Stimulated activated memory B cell treated with anti-CD40 and anti-IgM and Interleukin-4, amounts not matched to agents 10 μg/mL and 1 μg/mL and 100 μg/mL, for 72 hours (primary cell): ENCODE data around the gene ASB16.
A peak's percentile ranks its signal among the peaks of the same experiment; 100 is the strongest.

ENCODE experiments used
- ATAC-seq: fragments of 150-1000 bp; cut with Tn5 transposase; 2 replicates; pipeline ENCODE4 v1.10.0; 2021
- H3K27ac Mint-ChIP-seq: one replicate; pipeline ENCODE4 v1.8.0; 2022; ENCODE audit warnings: mild to moderate bottlenecking, mixed read lengths
- H3K27me3 Mint-ChIP-seq: one replicate; pipeline ENCODE4 v1.8.0; 2022; ENCODE audit warnings: mixed read lengths
- H3K36me3 Mint-ChIP-seq: one replicate; pipeline ENCODE4 v1.8.0; 2022; ENCODE audit warnings: mixed read lengths
- H3K4me1 Mint-ChIP-seq: one replicate; pipeline ENCODE4 v1.8.0; 2022; ENCODE audit warnings: mixed read lengths
- H3K4me3 Mint-ChIP-seq: one replicate; pipeline ENCODE4 v1.8.0; 2022; ENCODE audit warnings: mild to moderate bottlenecking, moderate library complexity, mixed read lengths
- H3K9me3 Mint-ChIP-seq: one replicate; pipeline ENCODE4 v1.8.0; 2022; ENCODE audit warnings: mixed read lengths

The ASB16 gene

GRCh38 chr17:44209786-44210341 is 39.4 kb downstream of the ASB16 start:
- Mint-ChIP-seq H3K4me3 (peak overlapping the region; percentile 73), H3K36me3 (peaks cover 67% of the 10 kb centered on the region), H3K4me1 (peaks cover 56% of the 10 kb centered on the region), H3K27me3 (no peaks in the 10 kb centered on the region), H3K27ac (peak overlapping the region; percentile 87), H3K9me3 (no peaks in the 10 kb centered on the region)
- ATAC-seq: peak; percentile 39

- Mint-ChIP-seq H3K27me3 (no peaks in the 10 kb centered on the region), H3K27ac (peak overlapping the region; percentile 87), H3K9me3 (no peaks in the 10 kb centered on the region), H3K4me1 (peaks cover 63% of the 10 kb centered on the region), H3K36me3 (peaks cover 74% of the 10 kb centered on the region), H3K4me3 (peak overlapping the region; percentile 73)
- ATAC-seq: peak; percentile 98
Measured at GRCh38 chr17:44210342-44211192, 40.1 kb downstream of the ASB16 start.

GRCh38 chr17:44211281-44212265 is 41.1 kb downstream of the ASB16 start:
- ATAC-seq: no peak
- Mint-ChIP-seq H3K27ac (peak overlapping the region; percentile 87), H3K36me3 (peaks cover 77% of the 10 kb centered on the region), H3K4me3 (no peak overlapping the region), H3K9me3 (no peaks in the 10 kb centered on the region), H3K4me1 (peaks cover 73% of the 10 kb centered on the region), H3K27me3 (no peaks in the 10 kb centered on the region)

- no peak overlapping the region for H3K4me3 Mint-ChIP-seq
Measured at GRCh38 chr17:44212507-44213402, 42.3 kb downstream of the ASB16 start.

GRCh38 chr17:44213403-44214229 is 43.1 kb downstream of the ASB16 start:
- ATAC-seq: no peak
- H3K4me3 Mint-ChIP-seq: no peak overlapping the region

More at GRCh38 chr17:44212507-44213402, 42.3 kb downstream of the ASB16 start:
- Mint-ChIP-seq H3K27ac (peak overlapping the region; percentile 79), H3K36me3 (peaks cover 73% of the 10 kb centered on the region), H3K9me3 (no peaks in the 10 kb centered on the region), H3K27me3 (no peaks in the 10 kb centered on the region), H3K4me1 (peaks cover 85% of the 10 kb centered on the region)
- ATAC-seq: no peak

GRCh38 chr17:44214230-44214494 is 43.7 kb downstream of the ASB16 start:
- Mint-ChIP-seq H3K4me3 (no peak overlapping the region), H3K27ac (peak overlapping the region; percentile 79), H3K27me3 (no peaks in the 10 kb centered on the region), H3K9me3 (no peaks in the 10 kb centered on the region), H3K4me1 (peaks cover 81% of the 10 kb centered on the region), H3K36me3 (peaks cover 63% of the 10 kb centered on the region)
- no peak for ATAC-seq

More at GRCh38 chr17:44213403-44214229, 43.1 kb downstream of the ASB16 start:
- Mint-ChIP-seq H3K27me3 (no peaks in the 10 kb centered on the region), H3K36me3 (peaks cover 65% of the 10 kb centered on the region), H3K27ac (peak overlapping the region; percentile 79), H3K9me3 (no peaks in the 10 kb centered on the region), H3K4me1 (peaks cover 82% of the 10 kb centered on the region)

GRCh38 chr17:44214896-44215295 is 44.4 kb downstream of the ASB16 start:
- H3K4me1 Mint-ChIP-seq: peaks cover 74% of the 10 kb centered on the region
- H3K36me3 Mint-ChIP-seq: peaks cover 57% of the 10 kb centered on the region

GRCh38 chr17:44216173-44216572 is 45.7 kb downstream of the ASB16 start:
- H3K36me3 Mint-ChIP-seq: peaks cover 50% of the 10 kb centered on the region
- peak; percentile 49 for ATAC-seq

More at GRCh38 chr17:44214896-44215295, 44.4 kb downstream of the ASB16 start:
- Mint-ChIP-seq H3K27me3 (no peaks in the 10 kb centered on the region), H3K4me3 (no peak overlapping the region), H3K9me3 (no peaks in the 10 kb centered on the region), H3K27ac (peak overlapping the region; percentile 79)
- no peak for ATAC-seq

GRCh38 chr17:44216694-44217093 is 46.2 kb downstream of the ASB16 start:
- Mint-ChIP-seq H3K36me3 (peaks cover 44% of the 10 kb centered on the region), H3K4me3 (peak overlapping the region; percentile 89), H3K4me1 (peaks cover 58% of the 10 kb centered on the region)

More at GRCh38 chr17:44216173-44216572, 45.7 kb downstream of the ASB16 start:
- no peaks in the 10 kb centered on the region for H3K9me3 Mint-ChIP-seq
- peaks cover 63% of the 10 kb centered on the region for H3K4me1 Mint-ChIP-seq
- peak overlapping the region; percentile 89 for H3K4me3 Mint-ChIP-seq
- H3K27me3 Mint-ChIP-seq: no peaks in the 10 kb centered on the region
- H3K27ac Mint-ChIP-seq: peak overlapping the region; percentile 79

GRCh38 chr17:44217738-44218343 is 47.3 kb downstream of the ASB16 start:
- H3K27ac Mint-ChIP-seq: peak overlapping the region; percentile 79
- no peak for ATAC-seq
- no peaks in the 10 kb centered on the region for H3K27me3 Mint-ChIP-seq
- H3K4me1 Mint-ChIP-seq: peaks cover 59% of the 10 kb centered on the region
- H3K36me3 Mint-ChIP-seq: peaks cover 41% of the 10 kb centered on the region
- no peaks in the 10 kb centered on the region for H3K9me3 Mint-ChIP-seq
- H3K4me3 Mint-ChIP-seq: peak overlapping the region; percentile 89

More at GRCh38 chr17:44216694-44217093, 46.2 kb downstream of the ASB16 start:
- H3K9me3 Mint-ChIP-seq: no peaks in the 10 kb centered on the region
- no peaks in the 10 kb centered on the region for H3K27me3 Mint-ChIP-seq
- H3K27ac Mint-ChIP-seq: peak overlapping the region; percentile 79
- no peak for ATAC-seq

- Mint-ChIP-seq H3K4me1 (peaks cover 54% of the 10 kb centered on the region), H3K36me3 (peaks cover 34% of the 10 kb centered on the region), H3K27ac (peak overlapping the region; percentile 79), H3K4me3 (peak overlapping the region; percentile 89), H3K27me3 (no peaks in the 10 kb centered on the region), H3K9me3 (no peaks in the 10 kb centered on the region)
- peak; percentile 67 for ATAC-seq
Measured at GRCh38 chr17:44218344-44219107, 48.0 kb downstream of the ASB16 start.

- H3K27me3 Mint-ChIP-seq: no peaks in the 10 kb centered on the region
- no peak overlapping the region for H3K27ac Mint-ChIP-seq
- peak overlapping the region; percentile 47 for H3K4me3 Mint-ChIP-seq
- ATAC-seq: peak; percentile 63
- peaks cover 27% of the 10 kb centered on the region for H3K36me3 Mint-ChIP-seq
- peaks cover 47% of the 10 kb centered on the region for H3K4me1 Mint-ChIP-seq
- no peaks in the 10 kb centered on the region for H3K9me3 Mint-ChIP-seq
Measured at GRCh38 chr17:44219108-44219615, 48.7 kb downstream of the ASB16 start.
